ENCODE results near the gene ABTB2. TPM values are rescaled to one million over a fixed set of nuclear protein-coding genes. Genes with fewer than 3 reads are reported as not detected.

ABTB2 gene
- polyA plus RNA-seq, 1 experiment: 6.3 TPM

- no peak for TF ChIP-seq CTCF (IDR thresholded peaks at IDR 0.05; ENCODE audit: insufficient read depth, low read depth, low read length)
- Histone ChIP-seq H3K4me3 (ENCODE audit: low read depth, low read length) (no peak overlapping the region), H3K36me3 (ENCODE audit: control insufficient read depth, insufficient read depth, low read length) (no peaks in the 10 kb centered on the region), H3K27me3 (ENCODE audit: control insufficient read depth, insufficient read depth, low read length) (no peaks in the 10 kb centered on the region; the same call in 1 of the 2 replicates)
- POLR2A ChIA-PET: no interaction called here
- no peak for DNase-seq (ENCODE audit: low read depth)
- CTCF ChIA-PET: interaction anchor here (1.1 kb wide), 1 partner anchor 12 kb away, joined by 3 read pairs; no protein-coding TSS in a partner anchor
Measured at GRCh38 chr11:34218067-34218466, 139.7 kb downstream of the ABTB2 start.

GRCh38 chr11:34216706-34217105 lies 141.1 kb downstream of the ABTB2 start:
- no peak for DNase-seq (ENCODE audit: low read depth)
- no peak for TF ChIP-seq CTCF (IDR thresholded peaks at IDR 0.05; ENCODE audit: insufficient read depth, low read depth, low read length)
- H3K4me3 ChIP-seq (ENCODE audit: low read depth, low read length): no peak overlapping the region
- CTCF ChIA-PET: interaction anchor here (0.6 to 0.7 kb wide), 2 partner anchors 16 to 759 kb away, joined by 3 to 5 read pairs; no protein-coding TSS in a partner anchor
- H3K27me3 ChIP-seq (ENCODE audit: control insufficient read depth, insufficient read depth, low read length): no peaks in the 10 kb centered on the region; the same call in 1 of the 2 replicates
- no peaks in the 10 kb centered on the region for H3K36me3 ChIP-seq (ENCODE audit: control insufficient read depth, insufficient read depth, low read length)
- POLR2A ChIA-PET: no interaction called here

- Histone ChIP-seq H3K4me3 (ENCODE audit: low read depth, low read length) (no peak overlapping the region), H3K36me3 (ENCODE audit: control insufficient read depth, insufficient read depth, low read length) (no peaks in the 10 kb centered on the region), H3K27me3 (ENCODE audit: control insufficient read depth, insufficient read depth, low read length) (no peaks in the 10 kb centered on the region; the same call in 1 of the 2 replicates)
- no peak for TF ChIP-seq CTCF (IDR thresholded peaks at IDR 0.05; ENCODE audit: insufficient read depth, low read depth, low read length)
- CTCF ChIA-PET: interaction anchor here (0.6 kb wide), 1 partner anchor 104 kb away, joined by 3 read pairs; no protein-coding TSS in a partner anchor
- DNase-seq (ENCODE audit: low read depth): no peak
- POLR2A ChIA-PET: no interaction called here
Measured at GRCh38 chr11:34215806-34216453, 141.9 kb downstream of the ABTB2 start.

- CTCF ChIA-PET: interaction anchor here (1.0 kb wide), 1 partner anchor 27 kb away, joined by 4 read pairs; no protein-coding TSS in a partner anchor
- no peak for TF ChIP-seq CTCF (IDR thresholded peaks at IDR 0.05; ENCODE audit: insufficient read depth, low read depth, low read length)
- Histone ChIP-seq H3K27me3 (ENCODE audit: control insufficient read depth, insufficient read depth, low read length) (no peaks in the 10 kb centered on the region; the same call in 1 of the 2 replicates), H3K4me3 (ENCODE audit: low read depth, low read length) (no peak overlapping the region), H3K36me3 (ENCODE audit: control insufficient read depth, insufficient read depth, low read length) (no peaks in the 10 kb centered on the region)
- DNase-seq (ENCODE audit: low read depth): no peak
- POLR2A ChIA-PET: no interaction called here
Measured at GRCh38 chr11:34214961-34215805, 142.6 kb downstream of the ABTB2 start.

GRCh38 chr11:34213366-34213765 lies 144.4 kb downstream of the ABTB2 start:
- Histone ChIP-seq H3K4me3 (ENCODE audit: low read depth, low read length) (no peak overlapping the region), H3K27me3 (ENCODE audit: control insufficient read depth, insufficient read depth, low read length) (no peaks in the 10 kb centered on the region; the same call in 1 of the 2 replicates), H3K36me3 (ENCODE audit: control insufficient read depth, insufficient read depth, low read length) (no peaks in the 10 kb centered on the region)
- no peak for DNase-seq (ENCODE audit: low read depth)
- POLR2A ChIA-PET: no interaction called here
- no peak for TF ChIP-seq CTCF (IDR thresholded peaks at IDR 0.05; ENCODE audit: insufficient read depth, low read depth, low read length)
- CTCF ChIA-PET: no interaction called here

Measured in BJ (cell line).